ENCODE results near the gene CRIP2. TPM values are rescaled to one million over a fixed set of nuclear protein-coding genes. Genes with fewer than 3 reads are reported as not detected.

CRIP2 gene
- total and polyA plus RNA-seq, 2 of the 8 experiments (the other 6 are each of a cell fraction or from before 2014, with no cell fraction given): 4.2 to 13.5 TPM

DNA sequence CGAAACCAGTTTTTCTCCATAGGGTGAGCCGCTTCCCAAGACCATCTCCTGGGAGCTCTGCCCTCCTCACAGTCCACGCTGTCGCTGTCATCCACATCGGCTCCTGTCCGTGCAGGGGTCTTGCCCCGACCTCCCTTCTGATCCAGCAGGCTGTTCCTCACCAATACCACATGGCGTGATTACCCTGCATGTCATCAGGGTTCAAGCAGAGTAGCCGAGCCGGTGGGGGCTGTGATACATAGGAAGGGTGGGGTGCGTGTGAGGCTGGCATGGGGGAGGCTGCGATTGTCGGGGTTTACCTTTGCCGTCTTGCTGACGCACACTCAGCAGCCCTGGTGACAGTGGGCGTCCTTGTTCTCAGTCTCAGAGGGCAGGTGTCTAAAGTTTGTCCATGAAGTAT, 33.4 kb downstream of the CRIP2 start:
- H2BK5ac ChIP-seq (ENCODE audit: low read depth, low read length): no peak overlapping the region
- H2AK5ac ChIP-seq (ENCODE audit: low read depth, low read length): no peak overlapping the region
- no peak for FAIRE-seq
- no peaks in the 10 kb centered on the region; a peak in 1 of 7 replicates for H3K27me3 ChIP-seq (replicated peaks in 1 of 4; ENCODE audit: control insufficient read depth in 3 of 4, extremely low read depth in 1 of 4, insufficient read depth in 3 of 4, low read length in 3 of 4)
- H4K91ac ChIP-seq (replicated peaks; ENCODE audit: insufficient read length, low read length): no peak overlapping the region
- no peak overlapping the region for H2BK20ac ChIP-seq (ENCODE audit: low read length)
- H3K9ac ChIP-seq (replicated peaks in 1 of 4; ENCODE audit: extremely low read depth in 1 of 4, low read depth in 3 of 4, low read length in 3 of 4): no peak overlapping the region
- no peak overlapping the region for H4K8ac ChIP-seq (ENCODE audit: extremely low read depth, insufficient read depth, low read length)
- WGBS, 2 experiments (ENCODE audit: extremely low coverage in 1 of 2, insufficient coverage in 1 of 2, insufficient read length in 1 of 2, insufficient replicate concordance in 2 of 2, low coverage in 1 of 2, low lambda C conversion rate in 2 of 2, missing lambda C conversion rate in 1 of 2): 84% methylated on average over 16 of the region's 16 CpGs; no CpG with 5 or more reads in 1 of the 2 experiments
- ChIA-PET CTCF (ENCODE audit: partially characterized antibody) (interaction anchor here (1.5 kb wide), 1 partner anchor 29 kb away, joined by 4 read pairs; no protein-coding TSS in a partner anchor), POLR2A (ENCODE audit: partially characterized antibody) (no interaction called here)
- no peak overlapping the region for H3K4me2 ChIP-seq (ENCODE audit: insufficient read depth in 1 of 2, low read depth in 2 of 2, low read length in 2 of 2)
- no peaks in the 10 kb centered on the region for H3K79me1 ChIP-seq (ENCODE audit: low read depth, low read length)
- H2BK120ac ChIP-seq (replicated peaks; ENCODE audit: low read depth, low read length): no peak overlapping the region
- H3K9me3 ChIP-seq (ENCODE audit: insufficient read depth in 2 of 2, low read depth in 1 of 2, low read length in 1 of 2): peaks cover 0 to 10% of the 10 kb centered on the region in 2 experiments; a peak in 1 of 4 replicates
- no peak overlapping the region for H3K4ac ChIP-seq (replicated peaks; ENCODE audit: insufficient read length, low read depth, low read length)
- H4K20me1 ChIP-seq (replicated peaks in 1 of 2; ENCODE audit: control insufficient read depth in 1 of 2, insufficient read depth in 2 of 2, low read length in 2 of 2): no peaks in the 10 kb centered on the region
- DNase-seq (ENCODE audit: low read depth in 1 of 2, low spot score in 2 of 2): no peak
- TF ChIP-seq TEAD4 (IDR thresholded peaks at IDR 0.05; ENCODE audit: low read depth, low read length) (no peak), SP4 (IDR thresholded peaks at IDR 0.05; ENCODE audit: low read length) (no peak), POU5F1 (IDR thresholded peaks at IDR 0.05; ENCODE audit: low read depth, low read length) (no peak), CBX8 (IDR thresholded peaks at IDR 0.05; ENCODE audit: borderline replicate concordance, low read depth, low read length) (no peak), ZNF274 (IDR thresholded peaks at IDR 0.05; ENCODE audit: borderline replicate concordance, extremely low read depth, low read length) (no peak), USF2 (IDR thresholded peaks at IDR 0.05; ENCODE audit: low read length) (no peak)
- no peaks in the 10 kb centered on the region for H3K4me1 ChIP-seq (replicated peaks in 1 of 4; ENCODE audit: control insufficient read depth in 3 of 4, insufficient read depth in 4 of 4, low read length in 3 of 4)
- no peaks in the 10 kb centered on the region for H3K23me2 ChIP-seq (ENCODE audit: low read depth, low read length)
- no peak overlapping the region for H3K56ac ChIP-seq (replicated peaks; ENCODE audit: insufficient read length, low read depth, low read length)
- H3K18ac ChIP-seq (ENCODE audit: extremely low read depth, low read length): no peak overlapping the region
- H4K5ac ChIP-seq (ENCODE audit: insufficient read length, low read depth, low read length): no peak overlapping the region
- H2BK12ac ChIP-seq (ENCODE audit: low read depth, low read length): no peak overlapping the region
- no peak overlapping the region for H3K4me3 ChIP-seq (ENCODE audit: extremely low read depth in 1 of 4, insufficient read depth in 2 of 4, low read depth in 3 of 4, low read length in 4 of 4)
- no peak overlapping the region for H3K23ac ChIP-seq (ENCODE audit: insufficient read length)
- no peaks in the 10 kb centered on the region for H3K36me3 ChIP-seq (ENCODE audit: control insufficient read depth in 2 of 4, insufficient read depth in 4 of 4, low read length in 3 of 4)
- no peak overlapping the region for H2BK15ac ChIP-seq (ENCODE audit: low read length)
- H3K27ac ChIP-seq (ENCODE audit: low read depth, low read length): no peak overlapping the region
- H3K79me2 ChIP-seq (ENCODE audit: control insufficient read depth in 1 of 2, insufficient read depth in 2 of 2, low read length in 2 of 2): no peaks in the 10 kb centered on the region
- H3K14ac ChIP-seq (ENCODE audit: insufficient read length): no peak overlapping the region
- no peak overlapping the region for H2AFZ ChIP-seq (ENCODE audit: low read length)
